CD14-positive monocyte (primary cell): ENCODE results near the gene PAK1IP1. TPM values are rescaled to one million over a fixed set of nuclear protein-coding genes. Genes with fewer than 3 reads are reported as not detected.

Experiments used
- DNase-seq, 3 donors: peaks; one replicate each; pipeline ENCODE4 v3.0.0-alpha.2; 2011 to 2022
- H2AFZ ChIP-seq: 2 replicates; pipeline ENCODE4 v1.6.0; 2012; ENCODE audit warnings: mild to moderate bottlenecking, low read depth, low read length, inconsistent platforms; ENCODE audit not compliant: insufficient read depth, poor library complexity, severe bottlenecking
- H3K27ac ChIP-seq, 2 donors: 1 replicate in 1 of 2; 2 replicates in 1 of 2; pipeline ENCODE4 v1.5.1; 2012 to 2013; ENCODE audit warnings: low read length in 2 of 2, control low read depth in 1 of 2, inconsistent platforms in 1 of 2, low read depth in 1 of 2, mild to moderate bottlenecking in 1 of 2
- H3K27me3 ChIP-seq, 2 donors: one replicate each; pipeline versions ENCODE4 v1.6.0 to v1.6.1; 2011 to 2013; ENCODE audit warnings: low read length in 2 of 2; ENCODE audit not compliant: control insufficient read depth in 2 of 2, insufficient read depth in 2 of 2
- H3K36me3 ChIP-seq, 2 donors: replicated peaks in 1 of 2; 1 replicate in 1 of 2; 2 replicates in 1 of 2; pipeline versions ENCODE4 v1.5.1 to v1.6.1; 2012 to 2013; ENCODE audit warnings: low read length in 2 of 2, control low read depth in 1 of 2, inconsistent platforms in 1 of 2, mild to moderate bottlenecking in 1 of 2; ENCODE audit not compliant: insufficient read depth in 2 of 2, control insufficient read depth in 1 of 2
- H3K4me1 ChIP-seq, 2 donors: 1 replicate in 1 of 2; 2 replicates in 1 of 2; pipeline versions ENCODE4 v1.5.1 to v1.6.1; 2012 to 2013; ENCODE audit warnings: low read length in 2 of 2, control low read depth in 1 of 2, inconsistent platforms in 1 of 2, mild to moderate bottlenecking in 1 of 2, moderate library complexity in 1 of 2; ENCODE audit not compliant: insufficient read depth in 2 of 2, control insufficient read depth in 1 of 2
- H3K4me2 ChIP-seq: replicated peaks from 2 replicates; pipeline ENCODE3; 2012; ENCODE audit warnings: low read length, moderate library complexity, mild to moderate bottlenecking; ENCODE audit not compliant: poor library complexity, severe bottlenecking; ENCODE audit errors: extremely low read depth
- H3K4me3 ChIP-seq, 3 experiments: fragments of 200-600 bp in 1 of 3; sonication (generic) in 1 of 3; replicated peaks in 1 of 3; 1 replicate in 2 of 3; 2 replicates in 1 of 3; pipeline ENCODE4 v1.5.1; 2011 to 2013; ENCODE audit warnings: low read length in 3 of 3, mild to moderate bottlenecking in 3 of 3, control low read depth in 2 of 3, low read depth in 2 of 3, inconsistent platforms in 1 of 3, moderate library complexity in 1 of 3
- H3K79me2 ChIP-seq: 2 replicates; pipeline ENCODE4 v1.6.0; 2012; ENCODE audit warnings: mild to moderate bottlenecking, control low read depth, inconsistent platforms, low read length, moderate library complexity; ENCODE audit not compliant: insufficient read depth
- H3K9ac ChIP-seq: 2 replicates; pipeline ENCODE4 v1.6.0; 2017; ENCODE audit warnings: low read length, mild to moderate bottlenecking; ENCODE audit not compliant: insufficient read depth, poor library complexity, severe bottlenecking
- H3K9me3 ChIP-seq, 2 donors: replicated peaks in 1 of 2; 1 replicate in 1 of 2; 2 replicates in 1 of 2; pipeline versions ENCODE4 v1.5.1 to v1.6.1; 2012 to 2013; ENCODE audit warnings: low read length in 2 of 2, control low read depth in 1 of 2; ENCODE audit not compliant: control insufficient read depth in 1 of 2, insufficient read depth in 1 of 2
- H4K20me1 ChIP-seq: 2 replicates; pipeline ENCODE4 v1.6.0; 2012; ENCODE audit warnings: mild to moderate bottlenecking, low read length, control low read depth, moderate library complexity; ENCODE audit not compliant: insufficient read depth
- H3K27ac Mint-ChIP-seq, 7 donors: one replicate each; pipeline ENCODE4 v1.8.0; 2020; ENCODE audit warnings: mild to moderate bottlenecking in 7 of 7, mixed read lengths in 7 of 7, moderate library complexity in 6 of 7, inconsistent platforms in 2 of 7
- H3K27me3 Mint-ChIP-seq, 3 donors: one replicate each; pipeline ENCODE4 v1.8.0; 2021 to 2022; ENCODE audit warnings: low read depth in 3 of 3, mild to moderate bottlenecking in 3 of 3, mixed read lengths in 3 of 3, moderate library complexity in 3 of 3, inconsistent platforms in 1 of 3
- H3K36me3 Mint-ChIP-seq, 2 donors: one replicate each; pipeline ENCODE4 v1.8.0; 2020; ENCODE audit warnings: mixed read lengths in 2 of 2, inconsistent platforms in 1 of 2, mild to moderate bottlenecking in 1 of 2
- H3K4me1 Mint-ChIP-seq: one replicate; pipeline ENCODE4 v1.8.0; 2020; ENCODE audit warnings: mild to moderate bottlenecking, mixed read lengths
- H3K4me3 Mint-ChIP-seq, 2 donors: one replicate each; pipeline ENCODE4 v1.8.0; 2020; ENCODE audit warnings: mild to moderate bottlenecking in 2 of 2, mixed read lengths in 2 of 2, moderate library complexity in 1 of 2
- H3K9me3 Mint-ChIP-seq, 7 donors: one replicate each; pipeline ENCODE4 v1.8.0; 2020 to 2022; ENCODE audit warnings: mixed read lengths in 7 of 7, mild to moderate bottlenecking in 6 of 7, moderate library complexity in 6 of 7, inconsistent platforms in 2 of 7
- CTCF ChIP-seq: fragments of 200-600 bp; IDR thresholded peaks from one replicate; pipeline ENCODE4 v1.8.0; 2022; ENCODE audit warnings: antibody characterized with exemption, mild to moderate bottlenecking
- WGBS: methylation state at CpG from one replicate; pipeline ENCODE4 v1.1.5; 2013; ENCODE audit warnings: missing lambda C conversion rate; ENCODE audit not compliant: insufficient coverage; 5-methylcytosine and 5-hydroxymethylcytosine counted together
- intact Hi-C, 2 donors: fragments of 100-400 bp; cut with micrococcal nuclease; formaldehyde crosslinking; loops; one replicate each; pipeline versions ENCODE4 v1.15.0 to v1.15.1; 2023
- polyA plus RNA-seq, 3 donors: library from polyadenylated mRNA; depleted of rRNA in 1 of 3; unstranded in 2 of 3; stranded (reverse) in 1 of 3; fragments of 300-500 nt in 2 of 3; fragments of >200 nt in 1 of 3; fragmentation: Illumina TruSeq in 2 of 3; gene quantifications; 1 replicate in 2 of 3; 2 replicates in 1 of 3; pipeline ENCODE4 v1.2.3, GENCODE V29; 2012 to 2021

The PAK1IP1 gene
- polyA plus RNA-seq, 3 donors: 6.2 to 13.3 (median 11.7) TPM

- no peak overlapping the region for H3K4me3 Mint-ChIP-seq
- Histone ChIP-seq H3K9me3 (no peaks in the 10 kb centered on the region), H3K27ac (no peak overlapping the region), H4K20me1 (no peaks in the 10 kb centered on the region), H3K9ac (no peak overlapping the region), H3K4me3 (no peak overlapping the region), H3K36me3 (peaks cover 17 to 39% of the 10 kb centered on the region in 2 donors), H3K4me1 (peaks cover 0 to 3% of the 10 kb centered on the region in 2 donors), H3K79me2 (no peaks in the 10 kb centered on the region), H3K27me3 (no peaks in the 10 kb centered on the region), H2AFZ (no peak overlapping the region), H3K4me2 (no peak overlapping the region)
- H3K36me3 Mint-ChIP-seq: peaks cover 34 to 50% of the 10 kb centered on the region in 2 donors
- no peak for TF ChIP-seq CTCF
- H3K27ac Mint-ChIP-seq: no peak overlapping the region
- peaks cover 0 to 2% (median 0%) of the 10 kb centered on the region in 3 donors for H3K27me3 Mint-ChIP-seq
- peaks cover 5% of the 10 kb centered on the region for H3K4me1 Mint-ChIP-seq
- no peak for DNase-seq
- intact Hi-C loops: no loop called here
- H3K9me3 Mint-ChIP-seq: peaks cover 0 to 1% (median 0%) of the 10 kb centered on the region in 7 donors
- WGBS: 100% methylated on average over 1 of the region's 3 CpGs
Measured at GRCh38 chr6:10733863-10734262, 39.1 kb downstream of the PAK1IP1 start.

DNA sequence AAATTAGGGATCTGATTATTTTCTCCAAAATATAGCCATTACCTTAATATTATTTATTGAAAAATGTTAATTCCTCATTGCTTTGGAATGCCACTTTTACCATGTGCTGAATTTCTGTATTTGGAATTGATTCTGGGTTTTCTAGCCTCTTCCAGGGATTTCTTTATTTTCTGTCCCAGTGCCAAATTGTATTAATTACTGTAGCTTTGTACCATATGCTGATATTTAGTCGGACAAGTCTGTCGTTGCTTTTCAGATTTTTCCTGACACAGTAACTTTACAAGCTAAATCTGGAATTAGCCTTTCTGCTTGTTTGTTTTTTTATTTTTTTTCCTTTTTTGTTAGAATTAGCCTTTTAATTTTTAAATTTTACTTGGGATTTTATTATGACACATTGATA lies 42.0 kb downstream of the PAK1IP1 start:
- no peak overlapping the region for H3K4me3 Mint-ChIP-seq
- DNase-seq: no peak
- H3K4me3 ChIP-seq: no peak overlapping the region

More for the DNA sequence above, 42.0 kb downstream of the PAK1IP1 start:
- peaks cover 0 to 6% (median 4%) of the 10 kb centered on the region in 7 donors for H3K9me3 Mint-ChIP-seq
- no peaks in the 10 kb centered on the region for H4K20me1 ChIP-seq
- no peaks in the 10 kb centered on the region for H3K79me2 ChIP-seq
- no peak overlapping the region for H3K4me2 ChIP-seq
- H3K27ac Mint-ChIP-seq: no peak overlapping the region
- intact Hi-C loops: no loop called here
- H2AFZ ChIP-seq: no peak overlapping the region
- no peaks in the 10 kb centered on the region for H3K4me1 ChIP-seq
- H3K4me1 Mint-ChIP-seq: no peaks in the 10 kb centered on the region
- H3K27me3 ChIP-seq: no peaks in the 10 kb centered on the region
- H3K27ac ChIP-seq: no peak overlapping the region
- H3K36me3 ChIP-seq: peaks cover 9 to 19% of the 10 kb centered on the region in 2 donors
- TF ChIP-seq CTCF: no peak
- no CpG with 5 or more reads among the region's 2 CpGs for WGBS
- peaks cover 16 to 31% of the 10 kb centered on the region in 2 donors for H3K36me3 Mint-ChIP-seq
- peaks cover 0 to 2% of the 10 kb centered on the region in 2 donors for H3K9me3 ChIP-seq
- peaks cover 0 to 2% (median 1%) of the 10 kb centered on the region in 3 donors for H3K27me3 Mint-ChIP-seq
- H3K9ac ChIP-seq: no peak overlapping the region
